H7 (cell line): ENCODE measurements around the gene BICRAL. TPM values are rescaled to one million over a fixed set of nuclear protein-coding genes. Genes with fewer than 3 reads are reported as not detected.
A peak's percentile ranks its signal among the peaks of the same experiment; 100 is the strongest.
"Not testable (repeated sequence)": the region's sequence is repeated elsewhere in the genome, so short reads cannot be mapped to it uniquely, and the experiment has no call there.

Experiments
- DNase-seq: peaks from one replicate; pipeline ENCODE4 v3.0.0; 2012
- H3K27me3 ChIP-seq: 2 replicates; pipeline ENCODE4 v1.6.0; 2011; ENCODE audit warnings: mild to moderate bottlenecking, low read length; ENCODE audit not compliant: control insufficient read depth, insufficient read depth
- H3K36me3 ChIP-seq: replicated peaks from 2 replicates; pipeline ENCODE4 v1.5.1; 2011; ENCODE audit warnings: low read length; ENCODE audit not compliant: control insufficient read depth, insufficient read depth
- H3K4me3 ChIP-seq: 2 replicates; pipeline ENCODE4 v1.5.1; 2011; ENCODE audit warnings: low read depth, mild to moderate bottlenecking, control low read depth, low read length, moderate library complexity; ENCODE audit not compliant: insufficient read depth
- total RNA-seq: library from RNA; depleted of rRNA; stranded (reverse); fragments of >200 nt; shearing (Covaris generic); gene quantifications from 2 replicates; pipeline ENCODE4 v1.2.3, GENCODE V29; 2014

The BICRAL gene
- total RNA-seq, 1 experiment from 2014 or later, result 6.0 TPM

GRCh38 chr6:42797696-42798095 lies 15.8 kb downstream of the BICRAL start:
- H3K4me3 ChIP-seq, H3K36me3 ChIP-seq, DNase-seq, H3K27me3 ChIP-seq: not testable (repeated sequence)

- no peak for DNase-seq
- Histone ChIP-seq H3K27me3 (no peaks in the 10 kb centered on the region), H3K36me3 (no peaks in the 10 kb centered on the region; the same call in 1 of the 2 replicates), H3K4me3 (no peak overlapping the region)
Measured at GRCh38 chr6:42805297-42805861, 23.5 kb downstream of the BICRAL start.

GRCh38 chr6:42806359-42806758 lies 24.5 kb downstream of the BICRAL start:
- H3K4me3 ChIP-seq, H3K27me3 ChIP-seq, DNase-seq, H3K36me3 ChIP-seq: not testable (repeated sequence)

- H3K4me3 ChIP-seq, result no peak overlapping the region
- no peaks in the 10 kb centered on the region; the same call in 1 of the 2 replicates for H3K36me3 ChIP-seq
- DNase-seq, result no peak
- no peaks in the 10 kb centered on the region for H3K27me3 ChIP-seq
Measured at GRCh38 chr6:42808492-42809483, 26.9 kb downstream of the BICRAL start.

GRCh38 chr6:42813074-42813645 lies 31.3 kb downstream of the BICRAL start:
- no peak overlapping the region for H3K4me3 ChIP-seq
- no peak for DNase-seq
- no peaks in the 10 kb centered on the region for H3K27me3 ChIP-seq
- no peaks in the 10 kb centered on the region; the same call in 1 of the 2 replicates for H3K36me3 ChIP-seq

GRCh38 chr6:42813906-42814444 lies 32.1 kb downstream of the BICRAL start:
- Histone ChIP-seq H3K27me3 (no peaks in the 10 kb centered on the region), H3K36me3 (no peaks in the 10 kb centered on the region), H3K4me3 (no peak overlapping the region)
- no peak for DNase-seq

GRCh38 chr6:42815726-42816125 lies 33.9 kb downstream of the BICRAL start:
- H3K36me3 ChIP-seq, DNase-seq, H3K4me3 ChIP-seq, H3K27me3 ChIP-seq: not testable (repeated sequence)

GRCh38 chr6:42817907-42818306 lies 36.1 kb downstream of the BICRAL start:
- H3K4me3 ChIP-seq, result no peak overlapping the region
- H3K36me3 ChIP-seq, result no peaks in the 10 kb centered on the region

GRCh38 chr6:42818416-42818815 lies 36.6 kb downstream of the BICRAL start:
- Histone ChIP-seq H3K27me3 (no peaks in the 10 kb centered on the region), H3K4me3 (no peak overlapping the region), H3K36me3 (no peaks in the 10 kb centered on the region)
- no peak for DNase-seq

More at GRCh38 chr6:42817907-42818306, 36.1 kb downstream of the BICRAL start:
- no peaks in the 10 kb centered on the region for H3K27me3 ChIP-seq
- DNase-seq, result no peak

GRCh38 chr6:42818878-42819277 lies 37.0 kb downstream of the BICRAL start:
- DNase-seq, result peak; percentile 65
- no peaks in the 10 kb centered on the region for H3K36me3 ChIP-seq

GRCh38 chr6:42819803-42820511 lies 38.1 kb downstream of the BICRAL start:
- Histone ChIP-seq H3K36me3 (no peaks in the 10 kb centered on the region), H3K4me3 (no peak overlapping the region), H3K27me3 (no peaks in the 10 kb centered on the region)
- DNase-seq, result peak; percentile 66

More at GRCh38 chr6:42818878-42819277, 37.0 kb downstream of the BICRAL start:
- Histone ChIP-seq H3K27me3 (no peaks in the 10 kb centered on the region), H3K4me3 (no peak overlapping the region)

GRCh38 chr6:42820512-42821340 lies 38.9 kb downstream of the BICRAL start:
- DNase-seq, result peak; percentile 74
- H3K27me3 ChIP-seq, result no peaks in the 10 kb centered on the region
- H3K36me3 ChIP-seq, result no peaks in the 10 kb centered on the region
- H3K4me3 ChIP-seq, result no peak overlapping the region

- Histone ChIP-seq H3K4me3 (no peak overlapping the region), H3K36me3 (no peaks in the 10 kb centered on the region), H3K27me3 (no peaks in the 10 kb centered on the region)
- DNase-seq, result no peak
Measured at GRCh38 chr6:42821341-42821668, 39.5 kb downstream of the BICRAL start.
